Vagina (tissue), 2 donors: ENCODE data around the gene PBX1. TPM values are rescaled to one million over a fixed set of nuclear protein-coding genes. Genes with fewer than 3 reads are reported as not detected.
A peak's percentile ranks its signal among the peaks of the same experiment; 100 is the strongest.

ENCODE experiments used
- DNase-seq, 2 donors: peaks; one replicate each; pipeline ENCODE4 v3.0.0-alpha.2; 2017; ENCODE audit errors: extremely low spot score in 2 of 2
- H3K27ac ChIP-seq: fragments of 200-600 bp; sonication (generic); one replicate; pipeline ENCODE4 v1.5.1; 2019
- H3K27me3 ChIP-seq: fragments of 200-600 bp; sonication (generic); one replicate; pipeline ENCODE4 v1.5.1; 2019
- H3K36me3 ChIP-seq, 2 donors: fragments of 200-600 bp; sonication (generic); one replicate each; pipeline ENCODE4 v1.5.1; 2017 to 2019
- H3K4me1 ChIP-seq: fragments of 200-600 bp; sonication (generic); one replicate; pipeline ENCODE4 v1.5.1; 2019
- H3K4me3 ChIP-seq, 2 donors: fragments of 200-600 bp; sonication (generic); 1 replicate in 1 of 2; 2 replicates in 1 of 2; pipeline ENCODE4 v1.5.1; 2016 to 2019
- H3K9me3 ChIP-seq: fragments of 200-600 bp; sonication (generic); one replicate; pipeline ENCODE4 v1.5.1; 2019
- CTCF ChIP-seq, 3 experiments: fragments of 450-650 bp in 2 of 3; fragments of 200-600 bp in 1 of 3; sonication (generic) in 1 of 3; IDR thresholded peaks; one replicate each; pipeline ENCODE4 v1.5.1; 2017 to 2019; ENCODE audit warnings: antibody characterized with exemption in 3 of 3, mild to moderate bottlenecking in 2 of 3, moderate library complexity in 2 of 3
- POLR2A ChIP-seq, 2 donors: fragments of 450-650 bp; IDR thresholded peaks; one replicate each; pipeline ENCODE4 v1.6.1; 2017; ENCODE audit warnings: antibody characterized with exemption in 2 of 2, mild to moderate bottlenecking in 2 of 2, moderate library complexity in 2 of 2
- POLR2AphosphoS5 ChIP-seq, 2 donors: sonication (generic); formaldehyde crosslinking; IDR thresholded peaks; one replicate each; pipeline ENCODE4 v1.9.0; 2017; ENCODE audit warnings: antibody characterized with exemption in 2 of 2, mild to moderate bottlenecking in 2 of 2, low read depth in 1 of 2; ENCODE audit not compliant: insufficient read depth in 1 of 2
- intact Hi-C: fragments of 100-400 bp; cut with DNase I; formaldehyde crosslinking; loops from one replicate; pipeline ENCODE4 v1.15.1; 2023
- total RNA-seq: library from RNA; depleted of rRNA; stranded (reverse); fragments of >200 nt; gene quantifications from one replicate; pipeline ENCODE4 v1.2.3, GENCODE V29; 2016

Gene PBX1
- total RNA-seq, 1 donor from 2014 or later, result 69.0 TPM

- Histone ChIP-seq H3K36me3 (no peaks in the 10 kb centered on the region), H3K9me3 (no peaks in the 10 kb centered on the region), H3K4me3 (no peak overlapping the region), H3K27me3 (no peaks in the 10 kb centered on the region), H3K4me1 (peaks cover 38% of the 10 kb centered on the region), H3K27ac (no peak overlapping the region)
- no peak for DNase-seq
- intact Hi-C loops, result no loop called here
- TF ChIP-seq POLR2A (IDR thresholded peaks at IDR 0.05) (no peak), CTCF (IDR thresholded peaks at IDR 0.05) (no peak), POLR2AphosphoS5 (IDR thresholded peaks at IDR 0.05; ENCODE audit: insufficient read depth in 1 of 2, low read depth in 1 of 2) (no peak)
Measured at GRCh38 chr1:164678136-164678700, 119.2 kb downstream of the PBX1 start.

DNA sequence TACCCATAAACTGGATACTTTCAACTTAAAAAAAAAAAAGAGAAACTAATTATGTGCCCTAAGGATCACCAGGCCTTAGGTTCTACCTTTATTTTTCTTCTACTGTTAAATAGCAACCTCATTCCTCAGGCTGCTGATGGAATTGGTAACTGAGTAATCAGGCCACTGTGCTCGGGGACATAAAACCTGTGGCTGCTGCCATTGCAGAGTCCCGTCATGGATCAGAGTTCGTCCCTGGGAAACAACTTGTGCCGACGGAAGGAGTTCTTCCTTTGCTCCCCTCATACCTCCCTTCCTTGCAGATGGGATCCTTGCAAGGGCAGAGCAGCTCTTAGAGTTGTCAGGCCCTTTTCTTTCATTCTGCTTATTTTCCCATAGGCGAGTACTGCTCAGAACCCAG, 123.6 kb downstream of the PBX1 start:
- TF ChIP-seq POLR2A (IDR thresholded peaks at IDR 0.05), result no peak
- no peak for TF ChIP-seq CTCF (IDR thresholded peaks at IDR 0.05)
- no peak for TF ChIP-seq POLR2AphosphoS5 (IDR thresholded peaks at IDR 0.05; ENCODE audit: insufficient read depth in 1 of 2, low read depth in 1 of 2)
- intact Hi-C loops, result no loop called here
- peaks cover 35% of the 10 kb centered on the region for H3K4me1 ChIP-seq
- H3K36me3 ChIP-seq, result no peaks in the 10 kb centered on the region
- no peaks in the 10 kb centered on the region for H3K9me3 ChIP-seq
- no peak overlapping the region for H3K27ac ChIP-seq
- DNase-seq, result no peak
- H3K4me3 ChIP-seq, result no peak overlapping the region
- H3K27me3 ChIP-seq, result no peaks in the 10 kb centered on the region

DNA sequence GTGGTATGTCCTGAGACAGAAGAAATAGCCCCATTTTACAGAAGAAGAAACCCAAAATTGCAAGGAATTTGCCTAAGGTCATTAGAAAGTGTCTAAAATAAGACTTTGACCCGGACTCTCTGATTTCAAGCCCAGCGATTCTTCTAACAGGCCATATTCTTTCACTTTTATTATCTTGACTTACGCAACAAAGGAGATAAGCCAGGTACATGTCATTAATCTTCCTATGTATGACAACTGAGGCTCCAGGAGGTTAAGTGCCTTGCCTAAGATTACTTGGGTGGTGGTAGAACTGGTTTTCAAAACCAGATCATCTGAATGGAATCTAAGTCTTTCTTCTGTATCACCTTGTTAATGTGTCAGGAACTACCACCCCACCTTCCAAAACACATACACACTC, 124.3 kb downstream of the PBX1 start:
- Histone ChIP-seq H3K9me3 (no peaks in the 10 kb centered on the region), H3K4me3 (no peak overlapping the region)

DNA sequence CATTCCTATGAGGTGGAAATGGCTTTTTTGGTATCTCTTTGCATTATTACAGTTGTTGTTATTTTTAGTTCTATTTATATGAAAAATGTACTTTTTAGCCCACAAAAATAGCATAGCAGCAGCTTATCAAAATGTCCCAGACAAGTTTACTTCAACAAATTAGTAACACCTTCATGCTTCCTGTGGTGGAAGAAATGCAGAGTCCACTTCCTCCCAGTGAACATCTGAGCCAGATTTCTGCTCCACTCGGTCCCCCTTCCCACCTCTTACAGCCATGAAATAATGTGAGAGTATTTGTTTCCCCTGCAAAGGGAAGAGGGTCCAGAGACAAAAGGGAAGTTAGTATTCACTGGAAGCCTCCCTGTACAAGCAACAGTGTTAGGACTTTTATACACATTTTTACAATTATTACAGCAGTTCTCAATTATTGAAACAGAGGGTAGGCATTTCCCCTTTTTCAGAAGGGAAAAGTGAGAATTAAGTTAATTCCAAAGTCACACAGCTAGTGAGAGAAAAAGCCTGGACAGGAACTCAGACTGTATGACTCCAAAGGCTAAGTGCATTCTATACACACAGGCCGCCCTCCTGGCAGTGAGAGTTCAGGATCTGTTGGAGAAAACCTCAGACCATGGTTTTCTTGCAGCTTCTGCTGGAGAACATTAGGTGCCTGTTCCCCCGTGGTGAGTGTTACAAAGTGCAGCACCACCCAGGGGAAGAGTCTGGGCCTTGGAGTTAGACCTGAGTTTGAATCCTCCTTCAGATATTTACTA, 126.5 kb downstream of the PBX1 start:
- no peaks in the 10 kb centered on the region for H3K27me3 ChIP-seq
- TF ChIP-seq POLR2AphosphoS5 (IDR thresholded peaks at IDR 0.05; ENCODE audit: insufficient read depth in 1 of 2, low read depth in 1 of 2), result no peak
- no peak for TF ChIP-seq CTCF (IDR thresholded peaks at IDR 0.05)
- no peak for TF ChIP-seq POLR2A (IDR thresholded peaks at IDR 0.05)
- H3K27ac ChIP-seq, result no peak overlapping the region
- no peaks in the 10 kb centered on the region for H3K9me3 ChIP-seq
- H3K36me3 ChIP-seq, result no peaks in the 10 kb centered on the region
- no peak for DNase-seq
- H3K4me1 ChIP-seq, result peaks cover 27% of the 10 kb centered on the region
- no peak overlapping the region for H3K4me3 ChIP-seq
- intact Hi-C loops, result no loop called here

More for the DNA sequence above, 124.3 kb downstream of the PBX1 start:
- DNase-seq, result no peak
- Histone ChIP-seq H3K27me3 (no peaks in the 10 kb centered on the region), H3K36me3 (no peaks in the 10 kb centered on the region), H3K27ac (no peak overlapping the region), H3K4me1 (peaks cover 32% of the 10 kb centered on the region)
- intact Hi-C loops, result no loop called here
- TF ChIP-seq POLR2A (IDR thresholded peaks at IDR 0.05) (no peak), CTCF (IDR thresholded peaks at IDR 0.05) (no peak), POLR2AphosphoS5 (IDR thresholded peaks at IDR 0.05; ENCODE audit: insufficient read depth in 1 of 2, low read depth in 1 of 2) (peak in 1 of 2 donors; percentile 76)

DNA sequence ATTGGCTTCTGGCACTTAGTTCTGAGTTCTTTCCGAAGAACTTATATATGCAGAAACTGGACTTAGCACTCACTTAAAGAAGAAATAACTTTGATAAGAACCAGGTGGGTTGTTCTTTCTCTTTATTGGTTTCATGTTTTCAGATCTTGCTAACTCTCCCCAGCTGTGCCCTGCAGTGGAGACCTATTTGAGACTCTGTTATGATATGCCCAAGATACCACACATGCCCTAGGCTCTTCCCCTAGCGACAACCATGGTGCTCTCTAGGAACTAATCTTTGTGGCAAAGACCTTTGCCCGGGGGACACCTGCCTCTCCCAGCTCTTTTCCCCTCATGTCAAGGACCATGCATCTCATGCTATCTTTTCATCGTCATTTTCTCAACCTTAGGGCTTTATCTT, 128.8 kb downstream of the PBX1 start:
- no peaks in the 10 kb centered on the region for H3K9me3 ChIP-seq
- H3K4me1 ChIP-seq, result peaks cover 25% of the 10 kb centered on the region
- no peak overlapping the region for H3K27ac ChIP-seq
- TF ChIP-seq POLR2A (IDR thresholded peaks at IDR 0.05) (no peak), POLR2AphosphoS5 (IDR thresholded peaks at IDR 0.05; ENCODE audit: insufficient read depth in 1 of 2, low read depth in 1 of 2) (no peak), CTCF (IDR thresholded peaks at IDR 0.05) (no peak)
- no peaks in the 10 kb centered on the region for H3K27me3 ChIP-seq
- no peak for DNase-seq
- intact Hi-C loops, result no loop called here
- no peak overlapping the region for H3K4me3 ChIP-seq
- H3K36me3 ChIP-seq, result no peaks in the 10 kb centered on the region
